Glutamatergic neuron (in vitro differentiated cells): ENCODE results near the gene PIK3R5. TPM values are rescaled to one million over a fixed set of nuclear protein-coding genes. Genes with fewer than 3 reads are reported as not detected.

ENCODE experiments used
- DNase-seq: peaks from one replicate; pipeline ENCODE4 v3.0.0; 2022
- H3K27ac Mint-ChIP-seq: one replicate; pipeline ENCODE4 v1.8.0; 2020; ENCODE audit warnings: mild to moderate bottlenecking, mixed read lengths, inconsistent platforms; ENCODE audit not compliant: unreplicated experiment
- H3K27me3 Mint-ChIP-seq: one replicate; pipeline ENCODE4 v1.8.0; 2020; ENCODE audit warnings: mild to moderate bottlenecking, moderate library complexity, mixed read lengths, inconsistent platforms; ENCODE audit not compliant: unreplicated experiment
- H3K36me3 Mint-ChIP-seq: one replicate; pipeline ENCODE4 v1.8.0; 2020; ENCODE audit warnings: mild to moderate bottlenecking, mixed read lengths, inconsistent platforms; ENCODE audit not compliant: unreplicated experiment
- H3K4me1 Mint-ChIP-seq: one replicate; pipeline ENCODE4 v1.8.0; 2020; ENCODE audit warnings: mild to moderate bottlenecking, low read depth, mixed read lengths, inconsistent platforms; ENCODE audit not compliant: unreplicated experiment
- H3K4me3 Mint-ChIP-seq: one replicate; pipeline ENCODE4 v1.8.0; 2020; ENCODE audit warnings: mild to moderate bottlenecking, mixed read lengths, inconsistent platforms; ENCODE audit not compliant: unreplicated experiment
- H3K9me3 Mint-ChIP-seq: one replicate; pipeline ENCODE4 v1.8.0; 2020; ENCODE audit warnings: mild to moderate bottlenecking, moderate library complexity, mixed read lengths, inconsistent platforms; ENCODE audit not compliant: unreplicated experiment
- CTCF ChIP-seq: fragments of 200-600 bp; sonication (generic); IDR thresholded peaks from one replicate; pipeline ENCODE4 v1.5.0; 2021; ENCODE audit not compliant: partially characterized antibody, unreplicated experiment
- total RNA-seq: library from RNA; stranded (reverse); fragmentation: NEBNext Ultra II Directional; extraction: Animal tissue kit (Norgen Biotek cat#: 25700); gene quantifications from one replicate; pipeline ENCODE4 v1.2.1, GENCODE V29; 2021; ENCODE audit not compliant: unreplicated experiment

The PIK3R5 gene
- total RNA-seq, 1 donor from 2014 or later: not detected

- H3K9me3 Mint-ChIP-seq: peaks cover 5% of the 10 kb centered on the region
- peaks cover 6% of the 10 kb centered on the region for H3K36me3 Mint-ChIP-seq
- no peak overlapping the region for H3K27ac Mint-ChIP-seq
- DNase-seq: no peak
- TF ChIP-seq CTCF: no peak
- H3K4me3 Mint-ChIP-seq: no peak overlapping the region
- no peaks in the 10 kb centered on the region for H3K4me1 Mint-ChIP-seq
- no peaks in the 10 kb centered on the region for H3K27me3 Mint-ChIP-seq
Observed at GRCh38 chr17:8924595-8924994, 40.9 kb downstream of the PIK3R5 start.

- Mint-ChIP-seq H3K36me3 (peaks cover 6% of the 10 kb centered on the region), H3K4me3 (no peak overlapping the region), H3K9me3 (peaks cover 5% of the 10 kb centered on the region)
Observed at GRCh38 chr17:8923762-8924161, 41.7 kb downstream of the PIK3R5 start.

GRCh38 chr17:8922928-8923327 is 42.6 kb downstream of the PIK3R5 start:
- DNase-seq: no peak
- no peak for TF ChIP-seq CTCF
- Mint-ChIP-seq H3K4me3 (no peak overlapping the region), H3K27me3 (no peaks in the 10 kb centered on the region), H3K9me3 (peaks cover 2% of the 10 kb centered on the region), H3K4me1 (no peaks in the 10 kb centered on the region), H3K27ac (no peak overlapping the region), H3K36me3 (peaks cover 6% of the 10 kb centered on the region)

More at GRCh38 chr17:8923762-8924161, 41.7 kb downstream of the PIK3R5 start:
- Mint-ChIP-seq H3K27me3 (no peaks in the 10 kb centered on the region), H3K27ac (no peak overlapping the region), H3K4me1 (no peaks in the 10 kb centered on the region)
- TF ChIP-seq CTCF: no peak
- DNase-seq: no peak

- peaks cover 2% of the 10 kb centered on the region for H3K9me3 Mint-ChIP-seq
- peaks cover 6% of the 10 kb centered on the region for H3K36me3 Mint-ChIP-seq
- no peaks in the 10 kb centered on the region for H3K4me1 Mint-ChIP-seq
- TF ChIP-seq CTCF: no peak
- H3K27ac Mint-ChIP-seq: no peak overlapping the region
- no peak overlapping the region for H3K4me3 Mint-ChIP-seq
- no peak for DNase-seq
- no peaks in the 10 kb centered on the region for H3K27me3 Mint-ChIP-seq
Observed at GRCh38 chr17:8922451-8922850, 43.1 kb downstream of the PIK3R5 start.

- Mint-ChIP-seq H3K36me3 (peaks cover 6% of the 10 kb centered on the region), H3K27ac (no peak overlapping the region), H3K4me1 (no peaks in the 10 kb centered on the region), H3K27me3 (no peaks in the 10 kb centered on the region), H3K9me3 (peaks cover 2% of the 10 kb centered on the region), H3K4me3 (no peak overlapping the region)
- no peak for TF ChIP-seq CTCF
- no peak for DNase-seq
Observed at GRCh38 chr17:8921147-8921546, 44.4 kb downstream of the PIK3R5 start.
